Upper lobe of left lung (tissue), 4 donors: ENCODE results near the gene CPSF7.

Experiments
- EP300 ChIP-seq, 4 donors: sonication (generic); formaldehyde crosslinking; IDR thresholded peaks; one replicate each; pipeline ENCODE4 v1.5.1; 2017; ENCODE audit warnings: antibody characterized with exemption in 4 of 4, control low read depth in 2 of 4
- POLR2A ChIP-seq, 4 donors: fragments of 450-650 bp; IDR thresholded peaks; one replicate each; pipeline ENCODE4 v1.5.1; 2016 to 2017; ENCODE audit warnings: antibody characterized with exemption in 4 of 4, mild to moderate bottlenecking in 2 of 4
- POLR2AphosphoS5 ChIP-seq, 2 donors: sonication (generic); formaldehyde crosslinking; IDR thresholded peaks; one replicate each; pipeline ENCODE4 v1.5.1; 2017; ENCODE audit warnings: antibody characterized with exemption in 2 of 2
- TF ChIP-seq, protein P1 (sequence below), 6 experiments: fragments of 450-650 bp in 4 of 6; fragments of 200-600 bp in 2 of 6; sonication (generic) in 2 of 6; IDR thresholded peaks; one replicate each; pipeline ENCODE4 v1.5.1; 2016 to 2019; ENCODE audit warnings: antibody characterized with exemption in 6 of 6

- TF ChIP-seq, protein P1, sequence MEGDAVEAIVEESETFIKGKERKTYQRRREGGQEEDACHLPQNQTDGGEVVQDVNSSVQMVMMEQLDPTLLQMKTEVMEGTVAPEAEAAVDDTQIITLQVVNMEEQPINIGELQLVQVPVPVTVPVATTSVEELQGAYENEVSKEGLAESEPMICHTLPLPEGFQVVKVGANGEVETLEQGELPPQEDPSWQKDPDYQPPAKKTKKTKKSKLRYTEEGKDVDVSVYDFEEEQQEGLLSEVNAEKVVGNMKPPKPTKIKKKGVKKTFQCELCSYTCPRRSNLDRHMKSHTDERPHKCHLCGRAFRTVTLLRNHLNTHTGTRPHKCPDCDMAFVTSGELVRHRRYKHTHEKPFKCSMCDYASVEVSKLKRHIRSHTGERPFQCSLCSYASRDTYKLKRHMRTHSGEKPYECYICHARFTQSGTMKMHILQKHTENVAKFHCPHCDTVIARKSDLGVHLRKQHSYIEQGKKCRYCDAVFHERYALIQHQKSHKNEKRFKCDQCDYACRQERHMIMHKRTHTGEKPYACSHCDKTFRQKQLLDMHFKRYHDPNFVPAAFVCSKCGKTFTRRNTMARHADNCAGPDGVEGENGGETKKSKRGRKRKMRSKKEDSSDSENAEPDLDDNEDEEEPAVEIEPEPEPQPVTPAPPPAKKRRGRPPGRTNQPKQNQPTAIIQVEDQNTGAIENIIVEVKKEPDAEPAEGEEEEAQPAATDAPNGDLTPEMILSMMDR (IDR thresholded peaks at IDR 0.05), result no peak
- TF ChIP-seq POLR2A (IDR thresholded peaks at IDR 0.05) (no peak), POLR2AphosphoS5 (IDR thresholded peaks at IDR 0.05) (no peak), EP300 (IDR thresholded peaks at IDR 0.05) (no peak)
Observed at GRCh38 chr11:61425367-61426131, 4.2 kb downstream of the CPSF7 start.
